PC-9 (cell line): Measurements from ENCODE around the gene APBA1. TPM values are rescaled to one million over a fixed set of nuclear protein-coding genes. Genes with fewer than 3 reads are reported as not detected.

Experiments
- BruUV-seq: library from RNA; stranded (reverse); fragments of 400-500 nt; replicated peaks from 2 replicates; lab custom pipeline; 2021; lab: Mats Ljungman, UMichigan
- CTCF ChIA-PET: fragments of 300-600 bp; sonication (Branson Sonifier 250); formaldehyde crosslinking; loops from one replicate; lab custom pipeline; 2022; ENCODE audit warnings: antibody characterized with exemption; lab: Charles Lee
- POLR2A ChIA-PET: fragments of 300-600 bp; sonication (Branson Sonifier 250); formaldehyde crosslinking; loops from one replicate; lab custom pipeline; 2022; ENCODE audit warnings: antibody characterized with exemption; ENCODE audit not compliant: unreplicated experiment; lab: Charles Lee
- DNase-seq, 2 experiments: peaks; one replicate each; pipeline versions ENCODE4 v3.0.0 to v3.0.0-alpha.2; 2015 to 2022; ENCODE audit warnings: mixed read lengths in 1 of 2
- H2AFZ ChIP-seq: fragments of 200-600 bp; sonication (generic); 2 replicates; pipeline ENCODE4 v1.8.1; 2017; ENCODE audit warnings: antibody characterized with exemption
- H3F3A ChIP-seq: fragments of 200-600 bp; sonication (generic); 2 replicates; pipeline ENCODE4 v1.8.1; 2017; ENCODE audit warnings: antibody characterized with exemption, mild to moderate bottlenecking, low read depth; ENCODE audit not compliant: insufficient read depth
- H3K27ac ChIP-seq: fragments of 200-600 bp; sonication (generic); 2 replicates; pipeline ENCODE4 v1.6.1; 2016; ENCODE audit warnings: mixed run types
- H3K27me3 ChIP-seq: fragments of 200-600 bp; sonication (generic); 2 replicates; pipeline ENCODE4 v1.6.1; 2016; ENCODE audit warnings: low read depth, mixed run types; ENCODE audit not compliant: insufficient read depth
- H3K36me3 ChIP-seq: fragments of 200-600 bp; sonication (generic); 2 replicates; pipeline ENCODE4 v1.6.1; 2016; ENCODE audit warnings: low read depth, mixed run types
- H3K4me1 ChIP-seq: fragments of 200-600 bp; sonication (generic); replicated peaks from 2 replicates; pipeline ENCODE4 v1.6.1; 2016; ENCODE audit warnings: mixed run types; ENCODE audit not compliant: insufficient read depth
- H3K4me2 ChIP-seq: fragments of 200-600 bp; sonication (generic); 2 replicates; pipeline ENCODE4 v1.6.1; 2017; ENCODE audit warnings: mixed run types
- H3K4me3 ChIP-seq: fragments of 200-600 bp; sonication (generic); 2 replicates; pipeline ENCODE4 v1.6.1; 2016; ENCODE audit warnings: mixed run types
- H3K79me2 ChIP-seq: fragments of 200-600 bp; sonication (generic); 2 replicates; pipeline ENCODE4 v1.6.1; 2017; ENCODE audit warnings: low read depth, mixed run types
- H3K9me2 ChIP-seq: fragments of 200-600 bp; sonication (generic); 2 replicates; pipeline ENCODE4 v1.8.1; 2017; ENCODE audit warnings: mild to moderate bottlenecking; ENCODE audit not compliant: insufficient read depth
- H3K9me3 ChIP-seq: fragments of 200-600 bp; sonication (generic); 2 replicates; pipeline ENCODE4 v1.8.1; 2016; ENCODE audit warnings: low read depth; ENCODE audit not compliant: insufficient read depth
- H4K20me1 ChIP-seq: fragments of 200-600 bp; sonication (generic); 2 replicates; pipeline ENCODE4 v1.8.1; 2017; ENCODE audit not compliant: insufficient read depth
- CTCF ChIP-seq: fragments of 200-600 bp; sonication (generic); conservative IDR thresholded peaks from 2 replicates; pipeline ENCODE4 v1.6.1; 2017; ENCODE audit warnings: mixed run types, antibody characterized with exemption, mild to moderate bottlenecking, moderate library complexity
- EZH2 ChIP-seq: fragments of 200-600 bp; sonication (generic); IDR thresholded peaks from 2 replicates; pipeline ENCODE4 v1.8.0; 2017; ENCODE audit warnings: antibody characterized with exemption, low read depth
- intact Hi-C: fragments of 100-400 bp; cut with micrococcal nuclease; formaldehyde crosslinking; loops from one replicate; pipeline ENCODE4 v1.10.0; 2022; ENCODE audit not compliant: unreplicated experiment
- total RNA-seq: library from RNA; stranded (reverse); gene quantifications from 2 replicates; pipeline ENCODE4 v1.2.3, GENCODE V29; 2021

Gene APBA1
- total RNA-seq, 1 experiment from 2014 or later = 0.44 TPM

- BruUV-seq = no TSS peak
- H3K4me3 ChIP-seq = no peak overlapping the region
- CTCF ChIA-PET = no interaction called here
- no peaks in the 10 kb centered on the region for H3K36me3 ChIP-seq
- DNase-seq = no peak
- H4K20me1 ChIP-seq = no peaks in the 10 kb centered on the region
- no peaks in the 10 kb centered on the region for H3F3A ChIP-seq
- no peaks in the 10 kb centered on the region for H3K4me1 ChIP-seq
- intact Hi-C loops = no loop called here
- no peak overlapping the region for H3K27ac ChIP-seq
- no peaks in the 10 kb centered on the region for H3K27me3 ChIP-seq
- TF ChIP-seq EZH2 (no peak), CTCF (no peak)
- H3K79me2 ChIP-seq = no peaks in the 10 kb centered on the region
- no peak overlapping the region for H2AFZ ChIP-seq
- no peaks in the 10 kb centered on the region for H3K9me2 ChIP-seq
- H3K9me3 ChIP-seq = no peaks in the 10 kb centered on the region
- POLR2A ChIA-PET = no interaction called here
- H3K4me2 ChIP-seq = no peak overlapping the region
These were observed 115.5 kb downstream of the APBA1 start for GRCh38 chr9:69556707-69557106.

GRCh38 chr9:69555802-69556201 is 116.4 kb downstream of the APBA1 start:
- no peak for DNase-seq
- Histone ChIP-seq H3K27ac (no peak overlapping the region), H3K79me2 (no peaks in the 10 kb centered on the region), H3K36me3 (no peaks in the 10 kb centered on the region), H4K20me1 (no peaks in the 10 kb centered on the region), H3F3A (no peaks in the 10 kb centered on the region), H3K9me2 (no peaks in the 10 kb centered on the region), H2AFZ (no peak overlapping the region), H3K4me2 (no peak overlapping the region), H3K27me3 (no peaks in the 10 kb centered on the region), H3K4me3 (no peak overlapping the region), H3K9me3 (no peaks in the 10 kb centered on the region), H3K4me1 (no peaks in the 10 kb centered on the region)
- ChIA-PET CTCF (no interaction called here), POLR2A (no interaction called here)
- intact Hi-C loops = no loop called here
- no TSS peak for BruUV-seq
- no peak for TF ChIP-seq CTCF
- no peak for TF ChIP-seq EZH2

GRCh38 chr9:69554945-69555344 is 117.2 kb downstream of the APBA1 start:
- Histone ChIP-seq H3K4me2 (no peak overlapping the region), H3K79me2 (no peaks in the 10 kb centered on the region), H3K4me1 (no peaks in the 10 kb centered on the region), H3K27me3 (no peaks in the 10 kb centered on the region), H3K9me2 (no peaks in the 10 kb centered on the region), H3K36me3 (no peaks in the 10 kb centered on the region), H3K27ac (no peak overlapping the region), H4K20me1 (no peaks in the 10 kb centered on the region), H2AFZ (no peak overlapping the region), H3F3A (no peaks in the 10 kb centered on the region), H3K9me3 (no peaks in the 10 kb centered on the region), H3K4me3 (no peak overlapping the region)
- TF ChIP-seq EZH2 = no peak
- TF ChIP-seq CTCF = no peak
- ChIA-PET CTCF (no interaction called here), POLR2A (no interaction called here)
- intact Hi-C loops = loop anchor here (5.0 kb wide), 1 partner anchor 322 kb away; no protein-coding TSS in a partner anchor
- BruUV-seq = no TSS peak
- no peak for DNase-seq
